Measurements from ENCODE around the gene SLC25A41. TPM values are rescaled to one million over a fixed set of nuclear protein-coding genes. Genes with fewer than 3 reads are reported as not detected.
"Not testable (repeated sequence)": the region's sequence is repeated elsewhere in the genome, so short reads cannot be mapped to it uniquely, and the experiment has no call there.

Gene SLC25A41
- total RNA-seq, 1 experiment from 2014 or later, result not detected

DNA sequence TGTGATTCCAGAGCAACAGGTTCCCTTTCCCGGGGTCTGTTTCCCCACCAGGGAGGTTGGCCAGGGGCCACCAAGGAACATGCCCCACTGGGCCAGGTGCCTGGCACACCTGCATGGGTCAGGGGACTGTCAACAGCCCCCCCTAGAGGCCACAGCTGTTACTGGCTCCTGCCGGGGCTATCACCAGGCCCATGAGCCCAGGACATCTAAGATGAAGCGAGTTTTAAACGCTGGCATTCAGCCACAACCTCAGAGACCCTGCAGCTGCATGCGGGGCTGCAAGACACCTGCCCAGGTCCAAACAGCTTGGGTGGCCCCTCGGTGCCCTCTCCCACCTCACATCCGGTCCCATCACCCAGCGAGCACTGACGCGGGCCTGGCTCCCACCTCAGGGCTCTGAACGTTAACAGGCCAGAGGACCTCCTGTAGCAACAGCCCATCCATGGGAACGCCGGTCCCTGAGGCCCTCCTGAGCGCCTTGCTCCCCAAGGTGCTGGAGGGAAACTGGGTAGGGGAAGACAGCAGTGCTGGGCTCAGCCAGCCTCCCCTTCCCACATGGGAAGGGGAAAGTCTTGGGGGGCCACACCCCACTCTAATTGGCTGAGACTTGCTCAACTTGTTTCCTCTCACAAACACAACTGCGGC, 21.0 kb downstream of the SLC25A41 start:
- no peak for DNase-seq (ENCODE audit: extremely low read depth, low read depth)

- DNase-seq (ENCODE audit: extremely low read depth, low read depth), result no peak
Measured at GRCh38 chr19:6412061-6412446, 21.5 kb downstream of the SLC25A41 start.

DNA sequence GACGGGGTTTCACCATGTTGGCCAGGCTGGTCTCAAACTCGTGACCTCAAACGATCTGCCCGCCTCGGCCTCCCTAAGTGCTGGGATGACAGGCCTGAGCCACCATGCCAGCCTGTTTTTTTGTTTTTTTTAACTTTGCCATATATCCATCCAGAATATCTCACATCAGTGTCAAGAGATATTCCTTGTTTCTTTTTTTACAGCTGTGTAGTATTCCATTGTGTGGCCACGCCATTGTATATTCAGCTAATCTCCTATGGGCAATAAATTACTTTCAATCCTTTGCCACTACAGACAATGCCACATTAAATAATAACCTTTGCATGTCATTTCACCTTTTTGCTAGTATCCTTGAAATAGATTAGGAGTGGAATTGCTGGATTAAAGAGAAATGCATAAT, 24.2 kb downstream of the SLC25A41 start:
- no peak for DNase-seq (ENCODE audit: extremely low read depth, low read depth)

GRCh38 chr19:6406401-6406800, 27.2 kb downstream of the SLC25A41 start:
- DNase-seq (ENCODE audit: extremely low read depth, low read depth), result no peak

DNA sequence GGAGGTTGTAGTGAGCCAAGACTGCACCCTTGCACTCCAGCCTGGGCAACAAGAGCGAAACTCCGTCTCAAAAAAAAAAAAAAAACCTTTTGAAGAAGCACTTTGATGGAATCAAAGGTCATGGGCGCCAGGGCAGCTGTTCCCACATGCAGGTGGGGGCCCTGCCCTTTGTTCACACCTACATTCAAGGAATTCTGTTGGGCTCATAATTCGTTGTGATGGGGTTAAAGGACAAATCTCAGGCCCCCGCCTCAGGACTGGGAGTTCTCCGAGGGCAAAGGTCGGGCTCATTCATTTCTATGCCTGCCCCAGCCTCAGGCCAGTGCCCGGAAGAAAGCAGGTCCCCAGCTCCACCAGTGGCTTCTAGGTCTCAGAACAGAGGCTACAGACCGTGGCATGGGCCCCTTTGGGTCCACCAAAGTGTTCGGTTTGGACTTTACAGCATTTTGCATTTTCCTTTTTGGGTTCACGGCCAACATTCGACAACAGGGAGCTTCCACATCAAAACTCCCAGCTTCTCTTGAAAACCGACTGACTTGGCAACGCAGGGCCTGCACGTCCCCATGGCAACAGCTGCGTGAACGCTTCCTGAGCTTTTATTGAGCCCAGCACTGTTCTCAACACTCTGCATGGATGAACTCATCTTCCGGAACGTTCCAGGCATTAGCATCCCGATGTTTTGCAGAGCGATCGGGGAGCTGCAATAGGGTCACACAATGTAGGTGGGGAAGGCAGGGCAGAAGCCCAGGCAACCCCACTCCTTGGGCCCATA, 30.5 kb downstream of the SLC25A41 start:
- no peak for DNase-seq (ENCODE audit: extremely low read depth, low read depth)

DNA sequence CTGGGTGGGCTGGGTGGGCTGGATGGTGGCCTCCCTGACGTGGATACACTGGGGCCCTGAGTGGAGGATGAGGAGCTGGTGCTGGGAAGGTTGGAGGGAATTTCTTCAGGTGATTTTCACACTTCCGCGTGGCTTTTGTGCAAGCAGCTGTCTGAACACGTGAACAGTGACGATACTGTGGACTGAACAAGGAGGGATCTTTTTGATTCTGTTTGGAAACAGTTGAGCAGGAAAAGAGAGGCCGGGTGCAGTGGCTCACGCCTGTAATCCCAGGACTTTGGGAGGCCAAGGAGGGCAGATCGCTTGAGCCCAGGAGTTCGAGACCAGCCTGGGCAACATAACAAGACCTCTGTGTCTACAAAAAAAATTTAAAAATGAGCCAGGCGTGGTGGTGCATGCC, 31.5 kb downstream of the SLC25A41 start:
- no peak for DNase-seq (ENCODE audit: extremely low read depth, low read depth)

DNA sequence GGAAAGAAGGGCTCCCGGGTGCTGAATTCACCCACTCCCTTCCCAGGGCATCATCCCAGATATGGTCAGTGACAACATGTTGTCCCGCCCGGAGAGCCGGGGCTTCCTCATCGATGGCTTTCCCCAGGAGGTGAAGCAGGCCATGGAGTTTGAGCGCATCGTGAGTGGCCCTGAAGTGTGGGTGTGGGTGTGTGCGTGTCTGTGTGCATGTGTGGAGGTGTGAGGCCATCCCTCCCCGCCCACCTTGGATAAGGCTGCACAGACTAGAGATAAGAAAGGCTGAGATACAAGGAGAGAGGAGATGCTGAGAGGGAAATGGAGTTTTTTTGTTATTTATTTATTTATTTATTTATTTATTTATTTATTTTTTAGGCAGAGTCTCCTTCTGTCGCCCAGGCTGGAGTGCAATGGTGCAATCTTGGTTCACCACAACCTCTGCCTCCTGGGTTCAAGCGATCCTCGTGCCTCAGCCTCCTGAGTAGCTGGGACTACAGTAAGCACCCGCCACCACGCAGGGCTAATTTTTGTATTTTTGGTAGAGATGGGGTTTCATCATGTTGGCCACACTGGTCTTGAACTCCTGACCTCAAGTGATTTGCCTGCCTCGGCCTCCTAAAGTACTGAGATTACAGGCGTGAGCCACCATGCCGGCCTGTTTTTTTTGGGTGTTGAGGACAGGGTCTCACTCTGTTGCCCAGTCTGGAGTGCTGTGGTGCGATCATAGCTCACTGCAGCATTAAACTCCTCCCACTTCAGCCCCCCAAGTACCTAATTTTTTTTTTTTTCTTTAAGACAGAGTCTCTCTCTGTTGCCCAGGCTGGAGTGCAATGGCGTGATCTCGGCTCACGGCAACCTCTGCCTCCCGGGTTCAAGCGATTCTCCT, 33.3 kb downstream of the SLC25A41 start:
- not testable (repeated sequence) for DNase-seq (ENCODE audit: extremely low read depth, low read depth)

GRCh38 chr19:6396305-6396704, 37.3 kb downstream of the SLC25A41 start:
- DNase-seq (ENCODE audit: extremely low read depth, low read depth), result no peak

- no peak for DNase-seq (ENCODE audit: extremely low read depth, low read depth)
Measured at GRCh38 chr19:6394831-6395230, 38.7 kb downstream of the SLC25A41 start.

DNA sequence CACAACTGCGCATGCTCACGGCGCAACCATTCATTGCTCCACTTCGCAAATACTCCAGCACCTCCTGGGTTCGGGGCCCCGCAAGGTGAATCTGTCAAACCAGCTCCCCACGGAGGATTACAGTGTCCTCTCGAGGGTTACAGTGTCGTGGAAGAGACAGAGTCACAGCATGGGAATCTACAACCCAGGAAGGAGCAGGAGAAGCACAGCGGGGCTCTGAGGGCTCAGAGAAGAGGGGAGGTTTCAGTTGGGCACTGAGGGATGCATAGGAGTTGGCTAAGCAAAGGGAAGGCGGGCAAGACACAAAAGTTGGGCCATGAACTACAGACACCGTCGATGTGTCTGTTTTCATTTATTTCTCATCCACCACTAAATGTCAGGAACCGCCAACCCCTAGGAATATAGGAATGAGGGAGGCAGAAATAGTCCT, 39.6 kb downstream of the SLC25A41 start:
- DNase-seq (ENCODE audit: extremely low read depth, low read depth), result peak; percentile 40

- peak; percentile 83 for DNase-seq (ENCODE audit: extremely low read depth, low read depth)
Measured at GRCh38 chr19:6393074-6393982, 40.2 kb downstream of the SLC25A41 start, which contains the start of gene GTF2F1. Gene GTF2F1 (minus strand): TSS chr19:6393164. CDS start chr19:6392995, 169 bp downstream.

GRCh38 chr19:6392221-6393073, 41.1 kb downstream of the SLC25A41 start:
- no peak for DNase-seq (ENCODE audit: extremely low read depth, low read depth)

DNA sequence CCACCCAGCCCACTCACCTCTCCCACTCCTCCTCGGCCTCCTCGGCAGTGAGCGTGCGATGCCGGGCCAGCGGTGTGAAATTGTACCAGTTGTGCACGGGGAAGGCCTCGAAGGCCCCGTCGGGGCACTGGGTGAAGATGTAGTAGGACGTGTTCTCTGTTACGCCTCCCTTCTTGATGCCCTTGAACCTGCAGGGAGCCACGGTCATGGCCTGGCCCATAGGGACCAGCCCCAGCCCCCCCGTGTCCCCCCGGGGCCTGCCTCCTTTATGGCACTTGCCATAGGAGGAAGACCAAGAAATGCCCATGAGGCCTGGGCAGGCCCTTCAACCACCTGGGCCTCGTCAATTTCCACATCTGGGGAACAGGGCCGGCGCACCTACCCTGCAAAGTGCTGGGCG, 46.2 kb downstream of the SLC25A41 start:
- DNase-seq (ENCODE audit: extremely low read depth, low read depth), result no peak

DNA sequence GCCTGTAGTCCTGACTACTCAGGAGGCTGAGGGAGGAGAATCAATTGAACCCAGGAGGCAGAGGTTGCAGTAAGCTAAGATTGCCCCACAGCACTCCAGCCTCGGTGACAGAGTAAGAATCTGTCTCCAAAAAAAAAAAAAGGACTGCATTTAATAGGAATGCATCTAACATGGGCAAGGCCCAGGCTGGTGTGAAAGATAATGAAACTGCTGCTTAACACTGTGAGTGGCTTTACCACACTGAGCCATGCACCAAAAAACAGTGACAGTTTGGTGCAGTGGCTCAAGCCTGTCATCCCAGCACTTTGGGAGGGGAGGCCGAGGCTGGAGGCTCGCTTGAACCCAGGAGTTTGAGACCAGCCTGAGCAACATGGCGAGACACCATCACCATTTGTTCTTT, 49.2 kb downstream of the SLC25A41 start:
- no peak for DNase-seq (ENCODE audit: extremely low read depth, low read depth)

GRCh38 chr19:6383188-6383587, 50.4 kb downstream of the SLC25A41 start:
- no peak for DNase-seq (ENCODE audit: extremely low read depth, low read depth)

DNA sequence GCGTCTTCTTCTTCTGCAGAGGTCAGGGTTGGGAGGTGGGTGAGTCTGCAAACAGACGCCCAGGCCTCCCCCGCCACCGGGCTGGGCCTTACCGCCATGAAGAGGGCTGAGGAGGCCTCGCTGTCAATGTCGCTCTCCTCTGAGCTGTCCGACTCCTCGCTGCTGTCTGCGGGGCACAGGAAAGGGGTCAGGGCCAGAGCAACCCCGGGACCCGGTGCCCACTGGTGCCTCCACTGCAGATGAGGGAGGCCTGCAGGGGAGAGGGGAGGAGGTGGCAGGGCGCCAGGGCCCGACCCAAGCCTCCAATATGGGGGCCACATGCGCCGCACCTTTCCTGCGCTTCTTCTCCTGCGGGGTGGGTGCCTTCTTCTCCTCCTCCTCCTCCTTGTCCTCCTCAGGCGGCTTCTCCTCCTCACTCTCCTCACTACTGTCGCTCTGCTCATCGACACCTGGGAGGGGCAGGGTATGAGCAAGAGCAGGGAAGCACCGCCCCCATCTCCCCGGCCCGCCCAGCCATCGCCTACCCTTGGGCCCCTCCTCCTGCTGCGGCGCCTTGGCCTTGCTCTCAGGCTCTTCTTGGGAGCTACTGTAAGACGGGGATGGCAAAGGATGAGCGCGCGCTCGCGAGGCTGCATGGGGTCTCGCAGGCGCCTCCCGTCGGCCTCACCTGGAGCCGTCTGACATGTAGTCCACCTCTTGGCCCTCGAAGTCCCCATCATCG, 52.4 kb downstream of the SLC25A41 start:
- no peak for DNase-seq (ENCODE audit: extremely low read depth, low read depth)

DNA sequence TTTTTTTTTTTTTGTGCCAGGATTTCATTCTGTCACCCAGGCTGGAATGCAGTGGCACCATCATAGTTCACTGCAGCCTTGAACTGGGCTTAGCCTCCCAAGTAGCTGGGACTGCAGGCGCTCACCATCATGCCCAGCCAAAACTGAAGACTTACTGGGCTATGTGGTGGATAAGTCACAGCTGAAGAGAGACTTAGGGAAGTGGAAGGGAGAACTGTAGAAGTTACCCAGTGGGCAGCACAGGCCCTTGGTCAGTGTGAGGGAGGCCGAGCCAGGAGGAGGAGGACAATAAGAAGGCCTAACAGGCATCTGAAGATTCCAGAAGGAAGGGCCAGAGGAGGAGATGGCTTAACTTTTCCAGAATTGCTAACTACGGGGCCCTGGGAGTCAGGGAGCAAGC, 53.8 kb downstream of the SLC25A41 start:
- no peak for DNase-seq (ENCODE audit: extremely low read depth, low read depth)

DNA sequence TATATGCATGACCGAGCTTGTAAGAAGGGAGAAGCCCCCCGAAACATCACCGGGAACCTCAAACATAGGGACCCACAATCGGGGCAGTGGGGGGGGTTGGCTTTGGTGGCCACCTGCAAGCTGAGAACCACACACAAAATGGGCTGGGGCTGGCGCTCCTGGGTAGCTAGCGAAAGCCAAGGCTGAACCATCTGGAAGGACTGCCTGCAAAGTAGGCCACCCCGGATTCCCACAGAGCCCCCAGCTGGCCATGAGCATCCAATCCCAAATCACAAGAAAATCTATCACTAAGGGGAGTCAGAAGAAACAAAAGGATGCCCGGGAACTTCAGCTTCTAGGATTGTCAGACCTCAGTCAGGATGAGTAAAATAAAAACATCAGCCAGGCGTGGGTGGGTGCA, 55.1 kb downstream of the SLC25A41 start:
- no peak for DNase-seq (ENCODE audit: extremely low read depth, low read depth)

DNA sequence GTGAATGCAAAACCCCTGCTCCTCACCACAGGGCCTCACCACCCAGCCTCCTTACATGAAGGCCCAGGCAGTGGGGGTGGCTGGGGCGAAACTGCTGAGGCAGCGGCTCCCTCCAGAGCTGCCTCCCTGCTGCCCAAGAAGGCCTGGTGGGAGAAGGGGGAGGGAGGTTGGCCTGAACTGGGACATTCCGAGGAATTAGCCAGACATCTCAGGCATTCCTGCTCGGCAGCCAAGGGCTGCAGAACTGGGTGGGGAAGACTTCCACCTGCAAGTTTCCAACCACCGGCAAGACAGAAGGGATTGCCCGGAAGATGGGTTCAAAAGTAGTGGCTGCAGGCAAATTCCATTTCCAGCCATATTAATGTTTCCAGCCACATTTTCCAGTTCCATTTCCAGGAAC, 55.5 kb downstream of the SLC25A41 start:
- DNase-seq (ENCODE audit: extremely low read depth, low read depth), result no peak

Measured in NCI-H460 (cell line).